Testis (tissue), 2 donors: ENCODE data around the gene SLC6A7.

ENCODE experiments used
- POLR2A ChIP-seq: fragments of 450-650 bp; IDR thresholded peaks from one replicate; pipeline ENCODE4 v1.6.1; 2017; ENCODE audit warnings: antibody characterized with exemption, mild to moderate bottlenecking, moderate library complexity
- TF ChIP-seq, protein P1 (sequence below), 3 experiments: fragments of 450-650 bp in 2 of 3; fragments of 200-600 bp in 1 of 3; sonication (generic) in 1 of 3; IDR thresholded peaks; one replicate each; pipeline ENCODE4 v1.5.1; 2016 to 2019; ENCODE audit warnings: antibody characterized with exemption in 3 of 3, mild to moderate bottlenecking in 2 of 3, moderate library complexity in 1 of 3

DNA sequence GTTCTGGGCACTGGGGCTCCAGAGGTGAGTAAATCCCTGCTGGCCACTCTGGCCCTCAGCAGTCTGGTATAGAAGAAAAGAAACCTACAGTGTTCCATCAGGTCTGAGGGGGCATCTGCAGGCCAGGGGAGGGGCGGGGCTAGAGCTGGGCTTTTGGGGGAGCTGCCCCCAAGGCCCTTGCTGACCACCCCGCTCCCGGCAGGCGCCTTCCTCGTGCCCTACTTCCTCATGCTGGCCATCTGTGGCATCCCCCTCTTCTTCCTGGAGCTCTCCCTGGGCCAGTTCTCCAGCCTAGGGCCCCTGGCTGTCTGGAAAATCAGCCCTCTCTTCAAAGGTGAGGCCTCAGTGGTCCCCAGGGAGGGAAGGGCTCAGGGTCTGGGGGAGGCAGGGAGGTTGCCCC, 6.7 kb downstream of the SLC6A7 start:
- TF ChIP-seq, protein P1, sequence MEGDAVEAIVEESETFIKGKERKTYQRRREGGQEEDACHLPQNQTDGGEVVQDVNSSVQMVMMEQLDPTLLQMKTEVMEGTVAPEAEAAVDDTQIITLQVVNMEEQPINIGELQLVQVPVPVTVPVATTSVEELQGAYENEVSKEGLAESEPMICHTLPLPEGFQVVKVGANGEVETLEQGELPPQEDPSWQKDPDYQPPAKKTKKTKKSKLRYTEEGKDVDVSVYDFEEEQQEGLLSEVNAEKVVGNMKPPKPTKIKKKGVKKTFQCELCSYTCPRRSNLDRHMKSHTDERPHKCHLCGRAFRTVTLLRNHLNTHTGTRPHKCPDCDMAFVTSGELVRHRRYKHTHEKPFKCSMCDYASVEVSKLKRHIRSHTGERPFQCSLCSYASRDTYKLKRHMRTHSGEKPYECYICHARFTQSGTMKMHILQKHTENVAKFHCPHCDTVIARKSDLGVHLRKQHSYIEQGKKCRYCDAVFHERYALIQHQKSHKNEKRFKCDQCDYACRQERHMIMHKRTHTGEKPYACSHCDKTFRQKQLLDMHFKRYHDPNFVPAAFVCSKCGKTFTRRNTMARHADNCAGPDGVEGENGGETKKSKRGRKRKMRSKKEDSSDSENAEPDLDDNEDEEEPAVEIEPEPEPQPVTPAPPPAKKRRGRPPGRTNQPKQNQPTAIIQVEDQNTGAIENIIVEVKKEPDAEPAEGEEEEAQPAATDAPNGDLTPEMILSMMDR (IDR thresholded peaks at IDR 0.05), result no peak
- no peak for TF ChIP-seq POLR2A
